GM19099 (cell line): ENCODE results near the gene RIC8B.

Source experiments
- POLR2A ChIP-seq: IDR thresholded peaks from 3 replicates; pipeline ENCODE4 v1.6.1; 2011; ENCODE audit warnings: low read depth; ENCODE audit not compliant: insufficient read length; ENCODE audit errors: extremely low read depth

RIC8B gene

GRCh38 chr12:106914796-106915634 lies 140.5 kb downstream of the RIC8B start:
- TF ChIP-seq POLR2A: no peak

- no peak for TF ChIP-seq POLR2A
Observed at GRCh38 chr12:106915635-106916026, 141.1 kb downstream of the RIC8B start.

- TF ChIP-seq POLR2A: no peak
Observed at GRCh38 chr12:106917503-106917902, 143.0 kb downstream of the RIC8B start.

GRCh38 chr12:106918746-106919145 lies 144.3 kb downstream of the RIC8B start:
- no peak for TF ChIP-seq POLR2A

GRCh38 chr12:106919910-106920544 lies 145.5 kb downstream of the RIC8B start:
- TF ChIP-seq POLR2A: no peak

- TF ChIP-seq POLR2A: no peak
Observed at GRCh38 chr12:106924268-106924861, 149.9 kb downstream of the RIC8B start.

- TF ChIP-seq POLR2A: no peak
Observed at GRCh38 chr12:106926657-106927056, 152.2 kb downstream of the RIC8B start.

- no peak for TF ChIP-seq POLR2A
Observed at GRCh38 chr12:106934277-106934676, 159.8 kb downstream of the RIC8B start.
